MM.1S (cell line): Measurements from ENCODE around the gene ZNF618.

Experiments used
- CTCF ChIP-seq: fragments of 300-600 bp; sonication (generic); IDR thresholded peaks from 2 replicates; pipeline ENCODE4 v1.5.1; 2016; ENCODE audit warnings: antibody characterized with exemption, low read length, mixed read lengths
- EZH2 ChIP-seq: fragments of 300-600 bp; sonication (generic); optimal IDR thresholded peaks from 2 replicates; pipeline ENCODE3; 2017; ENCODE audit warnings: low read depth, mild to moderate bottlenecking, antibody characterized with exemption, low read length, mixed read lengths

GRCh38 chr9:113964495-113965170, 88.5 kb downstream of the ZNF618 start:
- TF ChIP-seq CTCF = no peak
- no peak for TF ChIP-seq EZH2
